Neural cell (in vitro differentiated cells): ENCODE data around the gene NDST1. TPM values are rescaled to one million over a fixed set of nuclear protein-coding genes. Genes with fewer than 3 reads are reported as not detected.

Experiments
- H2AFZ ChIP-seq: fragments of 200-600, 300-800 bp; sonication (generic), shearing (Covaris generic); 2 replicates; pipeline ENCODE4 v1.6.0; 2014; ENCODE audit warnings: low read depth, mild to moderate bottlenecking, antibody characterized with exemption, low read length, moderate library complexity
- H3F3A ChIP-seq: fragments of 200-600 bp; shearing (Covaris generic); 2 replicates; pipeline ENCODE4 v1.6.1; 2016; ENCODE audit warnings: mild to moderate bottlenecking, moderate library complexity, mixed read lengths, antibody characterized with exemption, low read length; ENCODE audit not compliant: insufficient read depth, poor library complexity, severe bottlenecking
- H3K27ac ChIP-seq: fragments of 200-600, 300-800 bp; sonication (generic), shearing (Covaris generic); 2 replicates; pipeline ENCODE4 v1.5.1; 2014; ENCODE audit warnings: mild to moderate bottlenecking, low read length, moderate library complexity
- H3K27me3 ChIP-seq: fragments of 300-800, 200-600 bp; sonication (generic), shearing (Covaris generic); 2 replicates; pipeline ENCODE4 v1.6.0; 2014; ENCODE audit warnings: mild to moderate bottlenecking, low read depth, low read length, moderate library complexity; ENCODE audit not compliant: insufficient read depth
- H3K36me3 ChIP-seq: fragments of 300-800, 200-600 bp; sonication (generic), shearing (Covaris generic); 2 replicates; pipeline ENCODE4 v1.5.1; 2014; ENCODE audit warnings: mild to moderate bottlenecking, antibody characterized with exemption, low read length, moderate library complexity; ENCODE audit not compliant: insufficient read depth
- H3K4me2 ChIP-seq: fragments of 300-800, 200-600 bp; sonication (generic), shearing (Covaris generic); 2 replicates; pipeline ENCODE4 v1.6.0; 2014; ENCODE audit warnings: mild to moderate bottlenecking, low read length
- H3K4me3 ChIP-seq: fragments of 300-800, 200-600 bp; sonication (generic), shearing (Covaris generic); 2 replicates; pipeline ENCODE4 v1.5.1; 2014; ENCODE audit warnings: mild to moderate bottlenecking, low read length, moderate library complexity
- H3K79me2 ChIP-seq: fragments of 200-600 bp; shearing (Covaris generic); replicated peaks from 2 replicates; pipeline ENCODE4 v1.6.0; 2014; ENCODE audit warnings: mild to moderate bottlenecking, low read length, moderate library complexity; ENCODE audit not compliant: insufficient read depth
- H3K9ac ChIP-seq: fragments of 300-800, 200-600 bp; sonication (generic), shearing (Covaris generic); 2 replicates; pipeline ENCODE4 v1.6.1; 2016; ENCODE audit warnings: mild to moderate bottlenecking, low read length, mixed read lengths
- H3K9me2 ChIP-seq: fragments of 200-600 bp; shearing (Covaris generic); 2 replicates; pipeline ENCODE4 v1.6.1; 2016; ENCODE audit warnings: mild to moderate bottlenecking, low read length, mixed read lengths; ENCODE audit not compliant: insufficient read depth
- H3K9me3 ChIP-seq: fragments of 200-600, 300-800 bp; sonication (generic), shearing (Covaris generic); 2 replicates; pipeline ENCODE4 v1.6.1; 2016; ENCODE audit warnings: mild to moderate bottlenecking, mixed run types, low read length, moderate library complexity, mixed read lengths
- H4K20me1 ChIP-seq: fragments of 200-600 bp; shearing (Covaris generic); 2 replicates; pipeline ENCODE4 v1.6.1; 2016; ENCODE audit warnings: mild to moderate bottlenecking, mixed run types; ENCODE audit not compliant: insufficient read depth
- EP300 ChIP-seq: fragments of 450-650 bp; conservative IDR thresholded peaks from 2 replicates; pipeline ENCODE4 v1.6.1; 2014; ENCODE audit warnings: antibody characterized with exemption, mild to moderate bottlenecking, moderate library complexity; ENCODE audit not compliant: poor library complexity, severe bottlenecking
- EZH2 ChIP-seq: fragments of 200-600, 300-800 bp; shearing (Covaris generic), sonication (generic); IDR thresholded peaks from 2 replicates; pipeline ENCODE4 v1.6.1; 2014; ENCODE audit warnings: antibody characterized with exemption, low read length, borderline replicate concordance, mild to moderate bottlenecking; ENCODE audit not compliant: insufficient read depth, poor library complexity, severe bottlenecking
- MXI1 ChIP-seq: fragments of 450-650 bp; conservative IDR thresholded peaks from 2 replicates; pipeline ENCODE4 v1.6.1; 2014; ENCODE audit warnings: antibody characterized with exemption, mild to moderate bottlenecking; ENCODE audit not compliant: poor library complexity, severe bottlenecking
- POLR2AphosphoS5 ChIP-seq: IDR thresholded peaks from 2 replicates; pipeline ENCODE4 v1.6.1; 2012
- RAD21 ChIP-seq: fragments of 450-650 bp; conservative IDR thresholded peaks from 2 replicates; pipeline ENCODE4 v1.6.1; 2014; ENCODE audit warnings: antibody characterized with exemption, mild to moderate bottlenecking, moderate library complexity
- SMC3 ChIP-seq: fragments of 450-650 bp; conservative IDR thresholded peaks from 2 replicates; pipeline ENCODE4 v1.6.1; 2014; ENCODE audit warnings: antibody characterized with exemption, mild to moderate bottlenecking, moderate library complexity; ENCODE audit not compliant: poor library complexity
- TAF1 ChIP-seq: IDR thresholded peaks from 2 replicates; pipeline ENCODE4 v1.6.1; 2012; ENCODE audit warnings: low read depth
- polyA plus RNA-seq: library from polyadenylated mRNA; depleted of rRNA; stranded (reverse); fragments of >200 nt; gene quantifications from 2 replicates; pipeline ENCODE4 v1.2.3, GENCODE V29; 2014
- TF ChIP-seq, protein P1 (sequence below): IDR thresholded peaks from 2 replicates; pipeline ENCODE4 v1.6.1; 2012; ENCODE audit warnings: borderline replicate concordance
- TF ChIP-seq, protein P2 (sequence below): fragments of 450-650 bp; IDR thresholded peaks from 2 replicates; pipeline ENCODE4 v1.5.1; 2014; ENCODE audit warnings: antibody characterized with exemption, mild to moderate bottlenecking, moderate library complexity; ENCODE audit not compliant: poor library complexity, severe bottlenecking

NDST1 gene
- polyA plus RNA-seq, 1 donor from 2014 or later = 15.6 TPM

DNA sequence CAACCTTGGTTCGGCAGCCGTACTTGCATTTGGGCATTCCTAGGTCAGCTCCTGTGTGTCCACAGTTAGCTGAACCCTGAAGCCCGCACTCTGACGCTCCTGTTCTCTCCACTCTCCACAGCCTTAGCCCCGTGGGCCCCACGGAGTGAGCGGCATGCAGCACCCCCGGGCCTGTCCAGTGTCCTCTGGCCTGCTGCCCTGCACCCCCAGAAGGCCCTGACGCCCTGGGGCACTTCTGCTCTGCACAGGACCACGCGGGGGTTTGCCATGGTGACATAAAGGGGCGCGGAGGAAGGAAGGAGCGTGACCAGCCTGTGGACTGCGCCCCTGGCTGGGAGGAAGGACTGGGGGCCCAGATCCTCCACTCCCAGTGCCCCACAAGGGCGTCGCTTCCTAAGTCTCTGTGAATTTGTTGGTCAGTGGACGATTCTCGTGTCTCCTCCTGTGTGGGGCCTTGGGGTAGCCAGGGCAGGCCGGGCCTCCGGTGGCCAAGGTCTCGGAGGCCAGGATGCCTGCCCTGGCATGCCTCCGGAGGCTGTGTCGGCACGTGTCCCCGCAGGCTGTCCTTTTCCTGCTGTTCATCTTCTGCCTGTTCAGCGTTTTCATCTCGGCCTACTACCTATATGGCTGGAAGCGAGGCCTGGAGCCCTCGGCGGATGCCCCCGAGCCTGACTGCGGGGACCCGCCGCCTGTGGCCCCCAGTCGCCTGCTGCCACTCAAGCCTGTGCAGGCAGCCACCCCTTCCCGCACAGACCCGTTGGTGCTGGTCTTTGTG, 13.0 kb downstream of the NDST1 start:
- Histone ChIP-seq H2AFZ (no peak overlapping the region), H3K27ac (no peak overlapping the region), H3K4me3 (no peak overlapping the region), H4K20me1 (no peaks in the 10 kb centered on the region), H3K27me3 (no peaks in the 10 kb centered on the region), H3K4me2 (no peak overlapping the region), H3F3A (no peaks in the 10 kb centered on the region), H3K9me3 (no peaks in the 10 kb centered on the region), H3K9ac (no peak overlapping the region), H3K79me2 (peaks cover 23% of the 10 kb centered on the region), H3K36me3 (no peaks in the 10 kb centered on the region), H3K9me2 (no peaks in the 10 kb centered on the region)
- TF ChIP-seq, protein P1, sequence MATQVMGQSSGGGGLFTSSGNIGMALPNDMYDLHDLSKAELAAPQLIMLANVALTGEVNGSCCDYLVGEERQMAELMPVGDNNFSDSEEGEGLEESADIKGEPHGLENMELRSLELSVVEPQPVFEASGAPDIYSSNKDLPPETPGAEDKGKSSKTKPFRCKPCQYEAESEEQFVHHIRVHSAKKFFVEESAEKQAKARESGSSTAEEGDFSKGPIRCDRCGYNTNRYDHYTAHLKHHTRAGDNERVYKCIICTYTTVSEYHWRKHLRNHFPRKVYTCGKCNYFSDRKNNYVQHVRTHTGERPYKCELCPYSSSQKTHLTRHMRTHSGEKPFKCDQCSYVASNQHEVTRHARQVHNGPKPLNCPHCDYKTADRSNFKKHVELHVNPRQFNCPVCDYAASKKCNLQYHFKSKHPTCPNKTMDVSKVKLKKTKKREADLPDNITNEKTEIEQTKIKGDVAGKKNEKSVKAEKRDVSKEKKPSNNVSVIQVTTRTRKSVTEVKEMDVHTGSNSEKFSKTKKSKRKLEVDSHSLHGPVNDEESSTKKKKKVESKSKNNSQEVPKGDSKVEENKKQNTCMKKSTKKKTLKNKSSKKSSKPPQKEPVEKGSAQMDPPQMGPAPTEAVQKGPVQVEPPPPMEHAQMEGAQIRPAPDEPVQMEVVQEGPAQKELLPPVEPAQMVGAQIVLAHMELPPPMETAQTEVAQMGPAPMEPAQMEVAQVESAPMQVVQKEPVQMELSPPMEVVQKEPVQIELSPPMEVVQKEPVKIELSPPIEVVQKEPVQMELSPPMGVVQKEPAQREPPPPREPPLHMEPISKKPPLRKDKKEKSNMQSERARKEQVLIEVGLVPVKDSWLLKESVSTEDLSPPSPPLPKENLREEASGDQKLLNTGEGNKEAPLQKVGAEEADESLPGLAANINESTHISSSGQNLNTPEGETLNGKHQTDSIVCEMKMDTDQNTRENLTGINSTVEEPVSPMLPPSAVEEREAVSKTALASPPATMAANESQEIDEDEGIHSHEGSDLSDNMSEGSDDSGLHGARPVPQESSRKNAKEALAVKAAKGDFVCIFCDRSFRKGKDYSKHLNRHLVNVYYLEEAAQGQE = no peak
- no peak for TF ChIP-seq MXI1
- no peak for TF ChIP-seq EP300
- TF ChIP-seq SMC3 = no peak
- TF ChIP-seq RAD21 = no peak
- TF ChIP-seq TAF1 = no peak

DNA sequence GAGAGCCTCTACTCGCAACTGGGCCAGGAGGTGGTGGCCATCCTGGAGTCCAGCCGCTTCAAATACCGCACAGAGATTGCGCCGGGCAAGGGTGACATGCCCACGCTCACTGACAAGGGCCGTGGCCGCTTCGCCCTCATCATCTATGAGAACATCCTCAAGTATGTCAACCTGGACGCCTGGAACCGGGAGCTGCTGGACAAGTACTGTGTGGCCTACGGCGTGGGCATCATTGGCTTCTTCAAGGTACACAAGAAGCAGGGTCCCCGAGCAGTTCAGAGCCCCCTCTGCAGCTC, 13.5 kb downstream of the NDST1 start:
- H3K27me3 ChIP-seq = no peaks in the 10 kb centered on the region
- no peak overlapping the region for H3K4me2 ChIP-seq
- TF ChIP-seq RAD21 = no peak
- TF ChIP-seq, protein P2, sequence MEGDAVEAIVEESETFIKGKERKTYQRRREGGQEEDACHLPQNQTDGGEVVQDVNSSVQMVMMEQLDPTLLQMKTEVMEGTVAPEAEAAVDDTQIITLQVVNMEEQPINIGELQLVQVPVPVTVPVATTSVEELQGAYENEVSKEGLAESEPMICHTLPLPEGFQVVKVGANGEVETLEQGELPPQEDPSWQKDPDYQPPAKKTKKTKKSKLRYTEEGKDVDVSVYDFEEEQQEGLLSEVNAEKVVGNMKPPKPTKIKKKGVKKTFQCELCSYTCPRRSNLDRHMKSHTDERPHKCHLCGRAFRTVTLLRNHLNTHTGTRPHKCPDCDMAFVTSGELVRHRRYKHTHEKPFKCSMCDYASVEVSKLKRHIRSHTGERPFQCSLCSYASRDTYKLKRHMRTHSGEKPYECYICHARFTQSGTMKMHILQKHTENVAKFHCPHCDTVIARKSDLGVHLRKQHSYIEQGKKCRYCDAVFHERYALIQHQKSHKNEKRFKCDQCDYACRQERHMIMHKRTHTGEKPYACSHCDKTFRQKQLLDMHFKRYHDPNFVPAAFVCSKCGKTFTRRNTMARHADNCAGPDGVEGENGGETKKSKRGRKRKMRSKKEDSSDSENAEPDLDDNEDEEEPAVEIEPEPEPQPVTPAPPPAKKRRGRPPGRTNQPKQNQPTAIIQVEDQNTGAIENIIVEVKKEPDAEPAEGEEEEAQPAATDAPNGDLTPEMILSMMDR = no peak
- TF ChIP-seq EZH2 = no peak
- TF ChIP-seq POLR2AphosphoS5 = no peak
- TF ChIP-seq EP300 = no peak
- no peak for TF ChIP-seq SMC3
- TF ChIP-seq TAF1 = no peak
- TF ChIP-seq, protein P1 = no peak
- TF ChIP-seq MXI1 = no peak
- H4K20me1 ChIP-seq = no peaks in the 10 kb centered on the region
- no peak overlapping the region for H3K9ac ChIP-seq
- H3K4me3 ChIP-seq = no peak overlapping the region
- no peaks in the 10 kb centered on the region for H3K9me2 ChIP-seq
- H2AFZ ChIP-seq = no peak overlapping the region
- no peaks in the 10 kb centered on the region for H3K9me3 ChIP-seq
- no peaks in the 10 kb centered on the region for H3F3A ChIP-seq
- H3K79me2 ChIP-seq = peaks cover 19% of the 10 kb centered on the region
- no peak overlapping the region for H3K27ac ChIP-seq
- no peaks in the 10 kb centered on the region for H3K36me3 ChIP-seq
